ENCODE data around the gene PTPRN2. TPM values are rescaled to one million over a fixed set of nuclear protein-coding genes. Genes with fewer than 3 reads are reported as not detected.

The PTPRN2 gene
- total RNA-seq, 1 experiment from 2014 or later, result 2.1 TPM

DNA sequence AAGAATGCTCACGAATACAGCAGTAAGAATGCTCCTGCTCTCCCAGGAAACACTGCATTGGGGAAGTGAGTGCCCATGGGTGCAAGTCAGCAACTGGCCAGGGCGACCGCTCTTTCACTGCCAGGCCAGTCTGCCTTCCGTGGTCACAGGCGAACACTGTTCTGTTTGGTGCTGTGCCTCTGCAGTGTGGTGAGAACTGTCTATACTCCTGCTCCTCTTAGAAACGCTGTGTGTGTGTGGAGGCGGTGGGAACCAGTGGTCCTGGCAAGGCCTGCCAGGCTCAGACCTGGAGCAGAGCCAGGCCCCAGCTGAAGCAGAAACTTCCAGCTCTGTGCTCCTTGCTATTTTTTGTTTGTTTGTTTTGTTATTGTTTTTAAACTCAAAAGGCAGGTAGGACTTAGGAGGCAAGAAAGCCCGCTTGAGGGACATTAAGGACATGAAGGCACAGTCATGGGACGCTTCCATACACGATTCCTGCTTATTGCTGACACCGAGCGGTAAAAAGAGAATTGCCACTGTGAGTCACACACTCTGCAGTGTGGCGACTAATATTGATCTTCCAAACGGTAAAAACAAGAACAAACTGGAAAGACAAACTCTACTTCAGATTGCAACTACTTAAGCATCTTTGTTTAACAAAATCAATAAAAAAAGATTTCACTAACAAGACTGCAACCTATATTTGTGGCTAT is 820.0 kb downstream of the PTPRN2 start:
- H2AFZ ChIP-seq (ENCODE audit: low read depth, low read length, poor library complexity, severe bottlenecking), result no peak overlapping the region
- H3K79me2 ChIP-seq (ENCODE audit: insufficient read depth, low read length), result no peaks in the 10 kb centered on the region
- RAD21 ChIA-PET (ENCODE audit: low non-redundant PET in 1 of 2, low total read pairs in 2 of 2, uncharacterized antibody in 2 of 2, unreplicated experiment in 2 of 2), result no interaction called here
- POLR2A ChIA-PET, result no interaction called here
- H3K4me2 ChIP-seq (ENCODE audit: low read length), result no peak overlapping the region
- ATAC-seq (no peak), DNase-seq (ENCODE audit: low read depth, low spot score) (no peak)
- no peaks in the 10 kb centered on the region for H3K36me3 ChIP-seq (ENCODE audit: control insufficient read depth in 1 of 2, insufficient read depth in 2 of 2, low read length in 2 of 2)
- no peak overlapping the region for H3K27ac ChIP-seq (ENCODE audit: low read depth, low read length)
- intact Hi-C loops (cut with micrococcal nuclease), result no loop called here
- no peaks in the 10 kb centered on the region for H4K20me1 ChIP-seq (ENCODE audit: insufficient read depth)
- BruUV-seq (replicated peaks), result no TSS peak
- no peak for TF ChIP-seq CBX3 (IDR thresholded peaks at IDR 0.05; ENCODE audit: low read depth)
- TF ChIP-seq ZFX (IDR thresholded peaks at IDR 0.05), result no peak
- TF ChIP-seq SIN3A (IDR thresholded peaks at IDR 0.05; ENCODE audit: low read depth), result no peak
- TF ChIP-seq RAD21 (IDR thresholded peaks at IDR 0.05; ENCODE audit: low read depth), result no peak
- no peak for TF ChIP-seq SP1 (IDR thresholded peaks at IDR 0.05; ENCODE audit: low read depth)
- TF ChIP-seq POLR2AphosphoS5 (IDR thresholded peaks at IDR 0.05; ENCODE audit: low read depth, low read length), result no peak
- TF ChIP-seq ZNF274 (IDR thresholded peaks at IDR 0.05; ENCODE audit: low read depth, low read length), result no peak
- TF ChIP-seq FOSL1 (IDR thresholded peaks at IDR 0.05; ENCODE audit: low read depth), result no peak
- no peak for TF ChIP-seq EZH2phosphoT487 (IDR thresholded peaks at IDR 0.05; ENCODE audit: borderline replicate concordance)
- TF ChIP-seq, protein P1, sequence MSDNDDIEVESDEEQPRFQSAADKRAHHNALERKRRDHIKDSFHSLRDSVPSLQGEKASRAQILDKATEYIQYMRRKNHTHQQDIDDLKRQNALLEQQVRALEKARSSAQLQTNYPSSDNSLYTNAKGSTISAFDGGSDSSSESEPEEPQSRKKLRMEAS (IDR thresholded peaks at IDR 0.05), result no peak
- TF ChIP-seq, protein P2, sequence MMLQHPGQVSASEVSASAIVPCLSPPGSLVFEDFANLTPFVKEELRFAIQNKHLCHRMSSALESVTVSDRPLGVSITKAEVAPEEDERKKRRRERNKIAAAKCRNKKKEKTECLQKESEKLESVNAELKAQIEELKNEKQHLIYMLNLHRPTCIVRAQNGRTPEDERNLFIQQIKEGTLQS (IDR thresholded peaks at IDR 0.05), result no peak
- TF ChIP-seq, protein P3, sequence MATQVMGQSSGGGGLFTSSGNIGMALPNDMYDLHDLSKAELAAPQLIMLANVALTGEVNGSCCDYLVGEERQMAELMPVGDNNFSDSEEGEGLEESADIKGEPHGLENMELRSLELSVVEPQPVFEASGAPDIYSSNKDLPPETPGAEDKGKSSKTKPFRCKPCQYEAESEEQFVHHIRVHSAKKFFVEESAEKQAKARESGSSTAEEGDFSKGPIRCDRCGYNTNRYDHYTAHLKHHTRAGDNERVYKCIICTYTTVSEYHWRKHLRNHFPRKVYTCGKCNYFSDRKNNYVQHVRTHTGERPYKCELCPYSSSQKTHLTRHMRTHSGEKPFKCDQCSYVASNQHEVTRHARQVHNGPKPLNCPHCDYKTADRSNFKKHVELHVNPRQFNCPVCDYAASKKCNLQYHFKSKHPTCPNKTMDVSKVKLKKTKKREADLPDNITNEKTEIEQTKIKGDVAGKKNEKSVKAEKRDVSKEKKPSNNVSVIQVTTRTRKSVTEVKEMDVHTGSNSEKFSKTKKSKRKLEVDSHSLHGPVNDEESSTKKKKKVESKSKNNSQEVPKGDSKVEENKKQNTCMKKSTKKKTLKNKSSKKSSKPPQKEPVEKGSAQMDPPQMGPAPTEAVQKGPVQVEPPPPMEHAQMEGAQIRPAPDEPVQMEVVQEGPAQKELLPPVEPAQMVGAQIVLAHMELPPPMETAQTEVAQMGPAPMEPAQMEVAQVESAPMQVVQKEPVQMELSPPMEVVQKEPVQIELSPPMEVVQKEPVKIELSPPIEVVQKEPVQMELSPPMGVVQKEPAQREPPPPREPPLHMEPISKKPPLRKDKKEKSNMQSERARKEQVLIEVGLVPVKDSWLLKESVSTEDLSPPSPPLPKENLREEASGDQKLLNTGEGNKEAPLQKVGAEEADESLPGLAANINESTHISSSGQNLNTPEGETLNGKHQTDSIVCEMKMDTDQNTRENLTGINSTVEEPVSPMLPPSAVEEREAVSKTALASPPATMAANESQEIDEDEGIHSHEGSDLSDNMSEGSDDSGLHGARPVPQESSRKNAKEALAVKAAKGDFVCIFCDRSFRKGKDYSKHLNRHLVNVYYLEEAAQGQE (IDR thresholded peaks at IDR 0.05; ENCODE audit: low read depth), result no peak
- no peak for TF ChIP-seq TCF7L2 (IDR thresholded peaks at IDR 0.05; ENCODE audit: borderline replicate concordance, extremely low read depth, insufficient read depth, insufficient read length)
- no peaks in the 10 kb centered on the region for H3K9me2 ChIP-seq (ENCODE audit: insufficient read depth)
- H3K4me1 ChIP-seq (ENCODE audit: control insufficient read depth in 1 of 2, insufficient read depth in 2 of 2, low read length in 2 of 2), result no peaks in the 10 kb centered on the region
- no peak overlapping the region for H3K4me3 ChIP-seq (replicated peaks in 1 of 2; ENCODE audit: low read depth in 1 of 2, low read length in 2 of 2)
- H3K9ac ChIP-seq (ENCODE audit: low read length), result no peak overlapping the region
- H3K27me3 ChIP-seq (ENCODE audit: insufficient read depth, low read length), result no peaks in the 10 kb centered on the region
- CTCF ChIA-PET, result no interaction called here
- H3K9me3 ChIP-seq (ENCODE audit: control insufficient read depth in 1 of 2, insufficient read depth in 1 of 2, low read depth in 1 of 2, low read length in 2 of 2), result peaks cover 3 to 9% of the 10 kb centered on the region in 2 experiments; a peak in 3 of 4 replicates
